HepG2 (cell line): ENCODE results near the gene TFPI. TPM values are rescaled to one million over a fixed set of nuclear protein-coding genes. Genes with fewer than 3 reads are reported as not detected.

ENCODE experiments used
- ARNTL ChIP-seq: sonication (generic); formaldehyde crosslinking; IDR thresholded peaks from 2 replicates; pipeline ENCODE4 v1.4.0; 2020; ENCODE audit warnings: mild to moderate bottlenecking, missing genetic modification reagents
- DNMT3B ChIP-seq: conservative IDR thresholded peaks from 2 replicates; pipeline ENCODE4 v1.6.1; 2016; ENCODE audit warnings: missing biosample characterization, control low read depth
- FOXK1 ChIP-seq: sonication (generic); formaldehyde crosslinking; IDR thresholded peaks from 2 replicates; pipeline ENCODE4 v1.4.0; 2020; ENCODE audit warnings: low read depth, missing genetic modification reagents, borderline replicate concordance
- GATAD2A ChIP-seq: IDR thresholded peaks from 2 replicates; pipeline ENCODE4 v1.6.1; 2016
- MTA1 ChIP-seq: sonication (generic); formaldehyde crosslinking; IDR thresholded peaks from 2 replicates; pipeline ENCODE4 v1.4.0; 2020; ENCODE audit warnings: missing genetic modification reagents, mild to moderate bottlenecking, borderline replicate concordance
- NRL ChIP-seq: sonication (generic); formaldehyde crosslinking; IDR thresholded peaks from 2 replicates; pipeline ENCODE4 v1.5.0; 2020; ENCODE audit warnings: missing genetic modification reagents, mild to moderate bottlenecking, moderate library complexity, borderline replicate concordance
- REL ChIP-seq: sonication (generic); formaldehyde crosslinking; conservative IDR thresholded peaks from 2 replicates; pipeline ENCODE4 v1.8.0; 2022; ENCODE audit warnings: mild to moderate bottlenecking, missing genetic modification reagents, moderate library complexity
- RNF2 ChIP-seq: fragments of 450-650 bp; conservative IDR thresholded peaks from 2 replicates; pipeline ENCODE4 v1.6.1; 2016; ENCODE audit warnings: low read depth
- SNAPC2 ChIP-seq: sonication (generic); formaldehyde crosslinking; IDR thresholded peaks from 2 replicates; pipeline ENCODE4 v1.8.1; 2022; ENCODE audit warnings: mild to moderate bottlenecking, missing genetic modification reagents
- SP4 ChIP-seq: sonication (generic); formaldehyde crosslinking; IDR thresholded peaks from 2 replicates; pipeline ENCODE4 v1.8.1; 2023; ENCODE audit warnings: mild to moderate bottlenecking, missing genetic modification reagents
- SSRP1 ChIP-seq: IDR thresholded peaks from 2 replicates; pipeline ENCODE4 v1.6.1; 2016; ENCODE audit warnings: control low read depth
- TBP ChIP-seq: sonication (generic); formaldehyde crosslinking; IDR thresholded peaks from 2 replicates; pipeline ENCODE4 v1.5.0; 2020; ENCODE audit warnings: missing genetic modification reagents
- TBX2 ChIP-seq: sonication (generic); formaldehyde crosslinking; IDR thresholded peaks from 2 replicates; pipeline ENCODE4 v1.5.0; 2020; ENCODE audit warnings: missing genetic modification reagents, mild to moderate bottlenecking, borderline replicate concordance
- ZBTB1 ChIP-seq: sonication (generic); formaldehyde crosslinking; IDR thresholded peaks from 2 replicates; pipeline ENCODE4 v1.4.0; 2020; ENCODE audit warnings: missing genetic modification reagents, borderline replicate concordance
- ZBTB7A ChIP-seq: sonication (generic); formaldehyde crosslinking; IDR thresholded peaks from 2 replicates; pipeline ENCODE4 v1.8.0; 2022; ENCODE audit warnings: mild to moderate bottlenecking, missing genetic modification reagents
- ZFP36L2 ChIP-seq: sonication (generic); formaldehyde crosslinking; IDR thresholded peaks from 2 replicates; pipeline ENCODE4 v1.4.0; 2020; ENCODE audit warnings: missing genetic modification reagents
- ZNF33A ChIP-seq: sonication (generic); formaldehyde crosslinking; IDR thresholded peaks from 2 replicates; pipeline ENCODE4 v1.5.1; 2020; ENCODE audit warnings: missing genetic modification reagents, mild to moderate bottlenecking, moderate library complexity, borderline replicate concordance
- ZNF441 ChIP-seq: sonication (generic); formaldehyde crosslinking; IDR thresholded peaks from 2 replicates; pipeline ENCODE4 v1.7.0; 2021; ENCODE audit warnings: missing genetic modification reagents, borderline replicate concordance
- ZNF788 ChIP-seq: sonication (generic); formaldehyde crosslinking; IDR thresholded peaks from 2 replicates; pipeline ENCODE4 v1.5.0; 2020; ENCODE audit warnings: mild to moderate bottlenecking, missing genetic modification reagents, borderline replicate concordance
- polyA plus RNA-seq, 8 experiments: library from polyadenylated mRNA; depleted of rRNA in 3 of 8; stranded (reverse) in 7 of 8; unstranded in 1 of 8; fragments of >200 nt; fragmentation: Illumina TruSeq in 4 of 8; extraction: Trizol in 4 of 8; gene quantifications; 2 replicates each; pipeline versions ENCODE4 v1.2.1 to v1.2.3, GENCODE V29; 2011 to 2016; ENCODE audit warnings: low read depth in 4 of 8, missing spikeins in 1 of 8, mixed read lengths in 1 of 8; ENCODE audit not compliant: insufficient read depth in 1 of 8
- total RNA-seq, 5 experiments: library from RNA; depleted of rRNA; stranded (reverse); fragments of >200 nt; fragmentation: Illumina TruSeq; extraction: Trizol; gene quantifications; 2 replicates each; pipeline ENCODE4 v1.2.3, GENCODE V29; 2016; ENCODE audit warnings: low read depth in 1 of 5
- TF ChIP-seq, protein P1 (sequence below): sonication (generic); formaldehyde crosslinking; IDR thresholded peaks from 2 replicates; pipeline ENCODE4 v1.5.1; 2020; ENCODE audit warnings: mild to moderate bottlenecking, moderate library complexity, missing genetic modification reagents
- TF ChIP-seq, protein P2 (sequence below): sonication (generic); formaldehyde crosslinking; IDR thresholded peaks from 2 replicates; pipeline ENCODE4 v1.5.1; 2020; ENCODE audit warnings: mild to moderate bottlenecking, missing genetic modification reagents
- TF ChIP-seq, protein P3 (sequence below): sonication (generic); formaldehyde crosslinking; IDR thresholded peaks from 2 replicates; pipeline ENCODE4 v1.5.0; 2020; ENCODE audit warnings: missing genetic modification reagents
- TF ChIP-seq, protein P4 (sequence below): sonication (generic); formaldehyde crosslinking; IDR thresholded peaks from 2 replicates; pipeline ENCODE4 v1.5.0; 2020; ENCODE audit warnings: missing genetic modification reagents

TFPI gene
- total and polyA plus RNA-seq, 2 of the 13 experiments (the other 11 are each of a cell fraction or from before 2014, with no cell fraction given), result 301 to 436 TPM

DNA sequence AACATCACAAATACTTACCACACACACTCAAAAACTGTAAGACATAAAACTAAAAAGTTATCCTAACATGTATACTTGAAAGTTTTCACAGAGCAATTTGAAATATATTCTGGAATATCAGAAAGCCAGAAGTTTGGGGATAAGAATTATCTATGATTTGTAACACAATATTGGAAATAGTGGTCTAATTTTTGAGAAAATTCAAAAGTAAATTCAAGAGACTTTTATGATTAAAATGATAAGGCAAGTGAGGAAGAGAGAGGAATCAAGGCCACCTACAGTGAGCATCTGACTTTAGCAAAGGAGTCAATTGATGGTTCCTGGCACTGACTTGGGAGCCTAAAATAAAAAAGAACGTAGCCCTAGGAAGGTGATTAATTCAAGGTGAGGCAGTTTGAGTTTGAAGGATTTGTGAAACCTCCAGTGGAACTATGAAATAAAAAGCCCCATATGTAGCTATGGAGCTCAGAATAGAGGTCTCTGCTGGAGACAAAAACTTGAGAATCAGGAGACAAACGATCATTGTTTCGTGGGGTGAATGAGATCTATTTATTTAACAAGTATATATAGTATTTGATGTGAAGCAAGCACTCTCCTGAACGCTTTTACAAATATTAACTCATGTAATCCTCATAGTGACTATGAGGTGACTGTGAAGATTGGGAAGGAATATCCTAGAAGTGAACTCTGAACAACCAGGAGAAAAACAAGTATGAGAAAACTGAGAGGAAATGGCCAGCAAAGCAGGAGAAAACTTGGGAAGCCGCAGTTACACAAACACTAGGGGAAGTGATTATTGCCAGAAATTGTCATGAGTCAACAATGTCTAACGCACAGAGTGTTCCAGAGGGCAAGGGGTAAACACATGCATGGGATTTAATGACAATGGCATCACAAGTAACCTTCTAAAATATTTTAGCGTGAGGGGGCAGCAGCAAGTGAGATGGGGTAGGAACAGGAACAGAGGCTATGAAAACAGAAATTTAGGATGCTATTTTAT is 12.8 kb downstream of the TFPI start (continued):
- TF ChIP-seq, protein P1, sequence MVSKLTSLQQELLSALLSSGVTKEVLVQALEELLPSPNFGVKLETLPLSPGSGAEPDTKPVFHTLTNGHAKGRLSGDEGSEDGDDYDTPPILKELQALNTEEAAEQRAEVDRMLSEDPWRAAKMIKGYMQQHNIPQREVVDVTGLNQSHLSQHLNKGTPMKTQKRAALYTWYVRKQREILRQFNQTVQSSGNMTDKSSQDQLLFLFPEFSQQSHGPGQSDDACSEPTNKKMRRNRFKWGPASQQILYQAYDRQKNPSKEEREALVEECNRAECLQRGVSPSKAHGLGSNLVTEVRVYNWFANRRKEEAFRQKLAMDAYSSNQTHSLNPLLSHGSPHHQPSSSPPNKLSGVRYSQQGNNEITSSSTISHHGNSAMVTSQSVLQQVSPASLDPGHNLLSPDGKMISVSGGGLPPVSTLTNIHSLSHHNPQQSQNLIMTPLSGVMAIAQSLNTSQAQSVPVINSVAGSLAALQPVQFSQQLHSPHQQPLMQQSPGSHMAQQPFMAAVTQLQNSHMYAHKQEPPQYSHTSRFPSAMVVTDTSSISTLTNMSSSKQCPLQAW (CRISPR knock-in tag), result peak; percentile 81
- TF ChIP-seq SNAPC2 (CRISPR knock-in tag), result peak; percentile 62; the same call in 1 of the 2 replicates
- peak; percentile 95 for TF ChIP-seq FOXK1 (CRISPR knock-in tag)
- TF ChIP-seq TBX2, result peak; percentile 100
- TF ChIP-seq NRL (CRISPR knock-in tag), result no peak
- TF ChIP-seq ZFP36L2, result no peak
- no peak; the same call in 1 of the 2 replicates for TF ChIP-seq SP4 (CRISPR knock-in tag)
- peak; percentile 59; the same call in 1 of the 2 replicates for TF ChIP-seq ZNF788
- TF ChIP-seq TBP (CRISPR knock-in tag), result 0 out of 2 replicates have a peak, but pooled peaks have one; percentile 43
- TF ChIP-seq ARNTL, result peak; percentile 87
- TF ChIP-seq SSRP1 (CRISPR knock-in tag), result peak; percentile 97
- no peak; the same call in 1 of the 2 replicates for TF ChIP-seq MTA1 (CRISPR knock-in tag)
- TF ChIP-seq, protein P2, sequence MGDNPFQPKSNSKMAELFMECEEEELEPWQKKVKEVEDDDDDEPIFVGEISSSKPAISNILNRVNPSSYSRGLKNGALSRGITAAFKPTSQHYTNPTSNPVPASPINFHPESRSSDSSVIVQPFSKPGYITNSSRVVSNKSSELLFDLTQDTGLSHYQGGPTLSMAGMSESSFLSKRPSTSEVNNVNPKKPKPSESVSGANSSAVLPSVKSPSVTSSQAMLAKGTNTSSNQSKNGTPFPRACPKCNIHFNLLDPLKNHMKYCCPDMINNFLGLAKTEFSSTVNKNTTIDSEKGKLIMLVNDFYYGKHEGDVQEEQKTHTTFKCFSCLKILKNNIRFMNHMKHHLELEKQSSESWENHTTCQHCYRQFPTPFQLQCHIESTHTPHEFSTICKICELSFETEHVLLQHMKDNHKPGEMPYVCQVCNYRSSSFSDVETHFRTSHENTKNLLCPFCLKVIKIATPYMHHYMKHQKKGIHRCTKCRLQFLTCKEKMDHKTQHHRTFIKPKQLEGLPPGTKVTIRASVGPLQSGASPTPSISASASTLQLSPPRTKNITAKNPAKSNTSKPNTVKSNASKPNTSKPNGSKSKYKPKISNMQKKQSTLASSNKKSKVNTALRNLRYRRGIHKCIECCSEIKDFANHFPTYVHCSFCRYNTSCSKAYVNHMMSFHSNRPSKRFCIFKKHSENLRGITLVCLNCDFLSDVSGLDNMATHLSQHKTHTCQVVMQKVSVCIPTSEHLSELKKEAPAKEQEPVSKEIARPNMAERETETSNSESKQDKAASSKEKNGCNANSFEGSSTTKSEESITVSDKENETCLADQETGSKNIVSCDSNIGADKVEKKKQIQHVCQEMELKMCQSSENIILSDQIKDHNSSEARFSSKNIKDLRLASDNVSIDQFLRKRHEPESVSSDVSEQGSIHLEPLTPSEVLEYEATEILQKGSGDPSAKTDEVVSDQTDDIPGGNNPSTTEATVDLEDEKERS, result no peak
- TF ChIP-seq, protein P3, sequence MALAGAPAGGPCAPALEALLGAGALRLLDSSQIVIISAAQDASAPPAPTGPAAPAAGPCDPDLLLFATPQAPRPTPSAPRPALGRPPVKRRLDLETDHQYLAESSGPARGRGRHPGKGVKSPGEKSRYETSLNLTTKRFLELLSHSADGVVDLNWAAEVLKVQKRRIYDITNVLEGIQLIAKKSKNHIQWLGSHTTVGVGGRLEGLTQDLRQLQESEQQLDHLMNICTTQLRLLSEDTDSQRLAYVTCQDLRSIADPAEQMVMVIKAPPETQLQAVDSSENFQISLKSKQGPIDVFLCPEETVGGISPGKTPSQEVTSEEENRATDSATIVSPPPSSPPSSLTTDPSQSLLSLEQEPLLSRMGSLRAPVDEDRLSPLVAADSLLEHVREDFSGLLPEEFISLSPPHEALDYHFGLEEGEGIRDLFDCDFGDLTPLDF (CRISPR knock-in tag), result no peak; the same call in 1 of the 2 replicates
- TF ChIP-seq ZNF441 (CRISPR knock-in tag), result no peak
- TF ChIP-seq, protein P4, sequence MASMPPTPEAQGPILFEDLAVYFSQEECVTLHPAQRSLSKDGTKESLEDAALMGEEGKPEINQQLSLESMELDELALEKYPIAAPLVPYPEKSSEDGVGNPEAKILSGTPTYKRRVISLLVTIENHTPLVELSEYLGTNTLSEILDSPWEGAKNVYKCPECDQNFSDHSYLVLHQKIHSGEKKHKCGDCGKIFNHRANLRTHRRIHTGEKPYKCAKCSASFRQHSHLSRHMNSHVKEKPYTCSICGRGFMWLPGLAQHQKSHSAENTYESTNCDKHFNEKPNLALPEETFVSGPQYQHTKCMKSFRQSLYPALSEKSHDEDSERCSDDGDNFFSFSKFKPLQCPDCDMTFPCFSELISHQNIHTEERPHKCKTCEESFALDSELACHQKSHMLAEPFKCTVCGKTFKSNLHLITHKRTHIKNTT (CRISPR knock-in tag), result no peak
- TF ChIP-seq ZBTB1, result no peak
- no peak for TF ChIP-seq ZBTB7A
- TF ChIP-seq REL (CRISPR knock-in tag), result no peak
- TF ChIP-seq GATAD2A (CRISPR knock-in tag), result peak; percentile 99
- TF ChIP-seq RNF2, result no peak
- TF ChIP-seq DNMT3B (CRISPR knock-in tag), result peak; percentile 93
- no peak; the same call in 1 of the 2 replicates for TF ChIP-seq ZNF33A (CRISPR knock-in tag)
